IMR-90 (cell line): ENCODE results near the gene DLK2. TPM values are rescaled to one million over a fixed set of nuclear protein-coding genes. Genes with fewer than 3 reads are reported as not detected.

Experiments used
- ATAC-seq: fragments of 200-7000 bp; cut with Tn5 transposase; 2 replicates; pipeline ENCODE4 v1.9.1; 2020; ENCODE audit warnings: low read depth, mild to moderate bottlenecking, moderate library complexity
- BruUV-seq: library from RNA; stranded (reverse); fragments of 400-500 nt; replicated peaks from 2 replicates; lab custom pipeline; 2021; lab: Mats Ljungman, UMichigan
- CTCF ChIA-PET: fragments of 300-600 bp; formaldehyde crosslinking; extraction: SDS; loops from one replicate; lab custom pipeline; 2021; ENCODE audit warnings: antibody characterized with exemption; lab: Yijun Ruan, JAX
- POLR2A ChIA-PET: fragments of 300-600 bp; sonication (Branson Sonifier 250); formaldehyde crosslinking; loops from one replicate; lab custom pipeline; 2022; ENCODE audit warnings: antibody characterized with exemption; ENCODE audit not compliant: unreplicated experiment; lab: Charles Lee
- DNase-seq: peaks from one replicate; pipeline ENCODE4 v3.0.0; 2013
- H2AFZ ChIP-seq: replicated peaks from 2 replicates; pipeline ENCODE3; 2013; ENCODE audit warnings: low read length, mild to moderate bottlenecking; ENCODE audit not compliant: poor library complexity
- H2AK5ac ChIP-seq: 2 replicates; pipeline ENCODE4 v1.6.1; 2013; ENCODE audit warnings: low read depth, low read length, inconsistent platforms
- H2AK9ac ChIP-seq: replicated peaks from 2 replicates; pipeline ENCODE3; 2013; ENCODE audit warnings: mild to moderate bottlenecking, low read depth, low read length, moderate library complexity; ENCODE audit not compliant: poor library complexity
- H2BK120ac ChIP-seq: 2 replicates; pipeline ENCODE4 v1.6.1; 2013; ENCODE audit warnings: low read depth, low read length, inconsistent platforms
- H2BK15ac ChIP-seq: 3 replicates; pipeline ENCODE4 v1.6.1; 2013; ENCODE audit warnings: low read depth, low read length, inconsistent platforms
- H2BK20ac ChIP-seq: 2 replicates; pipeline ENCODE4 v1.6.1; 2013; ENCODE audit warnings: low read depth, mild to moderate bottlenecking, inconsistent platforms, low read length, moderate library complexity
- H2BK5ac ChIP-seq: 2 replicates; pipeline ENCODE4 v1.6.1; 2013; ENCODE audit warnings: mild to moderate bottlenecking, low read depth, low read length, inconsistent platforms; ENCODE audit not compliant: poor library complexity, severe bottlenecking
- H3K14ac ChIP-seq: replicated peaks from 2 replicates; pipeline ENCODE4 v1.6.1; 2013; ENCODE audit warnings: low read depth, low read length, inconsistent platforms
- H3K18ac ChIP-seq: 2 replicates; pipeline ENCODE4 v1.6.1; 2013; ENCODE audit warnings: low read depth, low read length, control low read depth
- H3K23ac ChIP-seq: 2 replicates; pipeline ENCODE4 v1.6.1; 2013; ENCODE audit warnings: low read depth, low read length, inconsistent platforms
- H3K27ac ChIP-seq: 2 replicates; pipeline ENCODE4 v1.5.1; 2013; ENCODE audit warnings: mild to moderate bottlenecking, control low read depth, low read length; ENCODE audit not compliant: insufficient read depth
- H3K27me3 ChIP-seq: 2 replicates; pipeline ENCODE4 v1.6.1; 2013; ENCODE audit warnings: low read length; ENCODE audit not compliant: control insufficient read depth, insufficient read depth
- H3K36me3 ChIP-seq: 2 replicates; pipeline ENCODE4 v1.6.1; 2013; ENCODE audit warnings: low read length, mixed read lengths; ENCODE audit not compliant: control insufficient read depth, insufficient read depth
- H3K4ac ChIP-seq: 2 replicates; pipeline ENCODE4 v1.6.1; 2013; ENCODE audit warnings: low read depth, low read length, inconsistent platforms
- H3K4me1 ChIP-seq: 2 replicates; pipeline ENCODE4 v1.6.1; 2013; ENCODE audit warnings: low read length, mixed read lengths; ENCODE audit not compliant: control insufficient read depth, insufficient read depth
- H3K4me2 ChIP-seq: 2 replicates; pipeline ENCODE4 v1.6.1; 2013; ENCODE audit warnings: low read depth, mild to moderate bottlenecking, control low read depth, low read length, moderate library complexity
- H3K4me3 ChIP-seq: 2 replicates; pipeline ENCODE4 v1.5.1; 2013; ENCODE audit warnings: low read depth, mild to moderate bottlenecking, control low read depth, low read length, moderate library complexity; ENCODE audit not compliant: insufficient read depth
- H3K56ac ChIP-seq: 2 replicates; pipeline ENCODE4 v1.6.1; 2013; ENCODE audit warnings: low read length, inconsistent platforms; ENCODE audit not compliant: insufficient read depth; ENCODE audit errors: extremely low read depth
- H3K79me1 ChIP-seq, 2 experiments: 2 replicates each; pipeline ENCODE4 v1.6.1; 2013; ENCODE audit warnings: low read length in 2 of 2, inconsistent platforms in 1 of 2, low read depth in 1 of 2
- H3K9ac ChIP-seq: 2 replicates; pipeline ENCODE4 v1.6.1; 2013; ENCODE audit warnings: low read depth, low read length, control low read depth
- H3K9me1 ChIP-seq: 2 replicates; pipeline ENCODE4 v1.6.1; 2013; ENCODE audit warnings: low read length, inconsistent platforms; ENCODE audit not compliant: insufficient read depth
- H3K9me3 ChIP-seq: 2 replicates; pipeline ENCODE4 v1.6.1; 2013; ENCODE audit warnings: low read length; ENCODE audit not compliant: control insufficient read depth, insufficient read depth
- H4K20me1 ChIP-seq: 2 replicates; pipeline ENCODE4 v1.6.1; 2013; ENCODE audit warnings: low read length, inconsistent platforms; ENCODE audit not compliant: insufficient read depth
- H4K5ac ChIP-seq: 2 replicates; pipeline ENCODE4 v1.6.1; 2013; ENCODE audit warnings: mild to moderate bottlenecking, low read depth, low read length, control low read depth
- H4K8ac ChIP-seq, 2 experiments: 2 replicates each; pipeline ENCODE4 v1.6.1; 2013; ENCODE audit warnings: low read depth in 2 of 2, low read length in 2 of 2, control low read depth in 1 of 2, inconsistent platforms in 1 of 2
- H4K91ac ChIP-seq: 2 replicates; pipeline ENCODE4 v1.6.1; 2013; ENCODE audit warnings: low read depth, low read length, inconsistent platforms; ENCODE audit not compliant: insufficient read depth
- BHLHE40 ChIP-seq: fragments of 150-350 bp; IDR thresholded peaks from 2 replicates; pipeline ENCODE4 v1.6.1; 2016; ENCODE audit warnings: mild to moderate bottlenecking, low read depth, low read length
- CHD1 ChIP-seq: IDR thresholded peaks from 2 replicates; pipeline ENCODE4 v1.6.1; 2012; ENCODE audit warnings: low read depth, low read length, improper control_type of control experiment
- FOS ChIP-seq: fragments of 150-350 bp; IDR thresholded peaks from 2 replicates; pipeline ENCODE4 v1.6.1; 2016; ENCODE audit warnings: low read depth, low read length
- MAFK ChIP-seq: IDR thresholded peaks from 2 replicates; pipeline ENCODE4 v1.6.1; 2012; ENCODE audit warnings: low read depth, low read length, improper control_type of control experiment
- MAZ ChIP-seq: IDR thresholded peaks from 2 replicates; pipeline ENCODE4 v1.6.1; 2012; ENCODE audit warnings: low read depth, mild to moderate bottlenecking, low read length, improper control_type of control experiment, moderate library complexity, borderline replicate concordance
- MXI1 ChIP-seq: IDR thresholded peaks from 2 replicates; pipeline ENCODE4 v1.6.1; 2012; ENCODE audit warnings: low read depth, mild to moderate bottlenecking, low read length, moderate library complexity, borderline replicate concordance
- NFE2L2 ChIP-seq: fragments of 150-350 bp; IDR thresholded peaks from 2 replicates; pipeline ENCODE4 v1.6.1; 2016; ENCODE audit warnings: low read depth, mild to moderate bottlenecking, low read length
- POLR2A ChIP-seq: IDR thresholded peaks from 2 replicates; pipeline ENCODE4 v1.6.1; 2012; ENCODE audit warnings: mild to moderate bottlenecking, low read depth, low read length
- RFX5 ChIP-seq: IDR thresholded peaks from 2 replicates; pipeline ENCODE4 v1.8.0; 2012; ENCODE audit warnings: low read depth, mild to moderate bottlenecking, low read length, moderate library complexity
- SMC3 ChIP-seq: fragments of 150-350 bp; IDR thresholded peaks from 2 replicates; pipeline ENCODE4 v1.6.1; 2016; ENCODE audit warnings: low read depth, mild to moderate bottlenecking, antibody characterized with exemption, low read length, moderate library complexity
- WGBS, 2 experiments: methylation state at CpG; one replicate each; pipeline versions ENCODE4 v1.1.5 to v1.1.7; 2013; ENCODE audit warnings: missing lambda C conversion rate in 2 of 2; ENCODE audit not compliant: insufficient read length in 1 of 2; ENCODE audit errors: extremely low coverage in 2 of 2; 5-methylcytosine and 5-hydroxymethylcytosine counted together
- dilution Hi-C: fragments of 300-500 bp; cut with HindIII; formaldehyde crosslinking; loops from one replicate; pipeline ENCODE4 v1.14.3; 2018; ENCODE audit warnings: low sequenced_read_pairs; ENCODE audit not compliant: unreplicated experiment
- in situ Hi-C: fragments of 300-500 bp; cut with MboI; formaldehyde crosslinking; loops from 3 replicates; pipeline ENCODE4 v1.14.3; 2019; ENCODE audit warnings: low sequenced_read_pairs, inconsistent platforms, mixed read lengths
- intact Hi-C: fragments of 100-400 bp; cut with micrococcal nuclease; formaldehyde crosslinking; loops from 2 replicates; pipeline ENCODE4 v1.10.0; 2022
- polyA plus RNA-seq, 3 experiments: library from polyadenylated mRNA; depleted of rRNA; stranded (reverse); fragments of >200 nt; gene quantifications; 2 replicates each; pipeline ENCODE4 v1.2.3, GENCODE V29; 2012; ENCODE audit warnings: low replicate concordance in 1 of 3
- total RNA-seq: library from RNA; depleted of rRNA; stranded (reverse); fragments of >200 nt; gene quantifications from 2 replicates; pipeline ENCODE4 v1.2.3, GENCODE V29; 2012
- TF ChIP-seq, protein P1 (sequence below): conservative IDR thresholded peaks from 2 replicates; pipeline ENCODE4 v1.5.1; 2012; ENCODE audit warnings: mild to moderate bottlenecking, low read depth, low read length, improper control_type of control experiment
- TF ChIP-seq, protein P2 (sequence below): fragments of 150-350 bp; IDR thresholded peaks from 2 replicates; pipeline ENCODE4 v1.6.1; 2016; ENCODE audit warnings: low read depth, mild to moderate bottlenecking, low read length, moderate library complexity, borderline replicate concordance
- TF ChIP-seq, protein P3 (sequence below): fragments of 150-350 bp; IDR thresholded peaks from 2 replicates; pipeline ENCODE4 v1.6.1; 2017; ENCODE audit warnings: mild to moderate bottlenecking, antibody characterized with exemption, low read length, low read depth

Gene DLK2
- total and polyA plus RNA-seq, 2 of the 4 experiments (the other 2 are of a cell fraction): 0.90 to 2.8 TPM

GRCh38 chr6:43402820-43403219 lies 52.5 kb downstream of the DLK2 start:
- Histone ChIP-seq H2BK120ac (no peak overlapping the region), H3K27ac (no peak overlapping the region), H3K18ac (no peak overlapping the region), H3K4me3 (no peak overlapping the region), H3K56ac (no peak overlapping the region), H3K4me1 (no peaks in the 10 kb centered on the region), H2AK5ac (no peak overlapping the region), H4K8ac (no peak overlapping the region), H3K36me3 (no peaks in the 10 kb centered on the region), H3K23ac (no peak overlapping the region), H3K4ac (no peak overlapping the region), H3K9me3 (no peaks in the 10 kb centered on the region), H3K14ac (no peak overlapping the region), H2BK20ac (no peak overlapping the region), H4K20me1 (no peaks in the 10 kb centered on the region), H3K9ac (no peak overlapping the region), H2AFZ (no peak overlapping the region), H3K79me1 (no peaks in the 10 kb centered on the region), H2BK5ac (no peak overlapping the region), H2AK9ac (no peak overlapping the region), H3K9me1 (no peaks in the 10 kb centered on the region), H2BK15ac (no peak overlapping the region), H4K91ac (no peak overlapping the region), H4K5ac (no peak overlapping the region), H3K27me3 (peaks cover 34% of the 10 kb centered on the region), H3K4me2 (no peak overlapping the region)
- BruUV-seq: no TSS peak
- no peak for TF ChIP-seq MAZ
- TF ChIP-seq MAFK: no peak
- TF ChIP-seq NFE2L2: no peak
- no peak for TF ChIP-seq MXI1
- no peak for TF ChIP-seq POLR2A
- TF ChIP-seq BHLHE40: no peak
- no peak for TF ChIP-seq SMC3
- no peak for TF ChIP-seq FOS
- TF ChIP-seq, protein P1, sequence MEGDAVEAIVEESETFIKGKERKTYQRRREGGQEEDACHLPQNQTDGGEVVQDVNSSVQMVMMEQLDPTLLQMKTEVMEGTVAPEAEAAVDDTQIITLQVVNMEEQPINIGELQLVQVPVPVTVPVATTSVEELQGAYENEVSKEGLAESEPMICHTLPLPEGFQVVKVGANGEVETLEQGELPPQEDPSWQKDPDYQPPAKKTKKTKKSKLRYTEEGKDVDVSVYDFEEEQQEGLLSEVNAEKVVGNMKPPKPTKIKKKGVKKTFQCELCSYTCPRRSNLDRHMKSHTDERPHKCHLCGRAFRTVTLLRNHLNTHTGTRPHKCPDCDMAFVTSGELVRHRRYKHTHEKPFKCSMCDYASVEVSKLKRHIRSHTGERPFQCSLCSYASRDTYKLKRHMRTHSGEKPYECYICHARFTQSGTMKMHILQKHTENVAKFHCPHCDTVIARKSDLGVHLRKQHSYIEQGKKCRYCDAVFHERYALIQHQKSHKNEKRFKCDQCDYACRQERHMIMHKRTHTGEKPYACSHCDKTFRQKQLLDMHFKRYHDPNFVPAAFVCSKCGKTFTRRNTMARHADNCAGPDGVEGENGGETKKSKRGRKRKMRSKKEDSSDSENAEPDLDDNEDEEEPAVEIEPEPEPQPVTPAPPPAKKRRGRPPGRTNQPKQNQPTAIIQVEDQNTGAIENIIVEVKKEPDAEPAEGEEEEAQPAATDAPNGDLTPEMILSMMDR: no peak
- TF ChIP-seq, protein P2, sequence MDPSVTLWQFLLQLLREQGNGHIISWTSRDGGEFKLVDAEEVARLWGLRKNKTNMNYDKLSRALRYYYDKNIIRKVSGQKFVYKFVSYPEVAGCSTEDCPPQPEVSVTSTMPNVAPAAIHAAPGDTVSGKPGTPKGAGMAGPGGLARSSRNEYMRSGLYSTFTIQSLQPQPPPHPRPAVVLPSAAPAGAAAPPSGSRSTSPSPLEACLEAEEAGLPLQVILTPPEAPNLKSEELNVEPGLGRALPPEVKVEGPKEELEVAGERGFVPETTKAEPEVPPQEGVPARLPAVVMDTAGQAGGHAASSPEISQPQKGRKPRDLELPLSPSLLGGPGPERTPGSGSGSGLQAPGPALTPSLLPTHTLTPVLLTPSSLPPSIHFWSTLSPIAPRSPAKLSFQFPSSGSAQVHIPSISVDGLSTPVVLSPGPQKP: no peak
- no peak for TF ChIP-seq RFX5
- TF ChIP-seq, protein P3, sequence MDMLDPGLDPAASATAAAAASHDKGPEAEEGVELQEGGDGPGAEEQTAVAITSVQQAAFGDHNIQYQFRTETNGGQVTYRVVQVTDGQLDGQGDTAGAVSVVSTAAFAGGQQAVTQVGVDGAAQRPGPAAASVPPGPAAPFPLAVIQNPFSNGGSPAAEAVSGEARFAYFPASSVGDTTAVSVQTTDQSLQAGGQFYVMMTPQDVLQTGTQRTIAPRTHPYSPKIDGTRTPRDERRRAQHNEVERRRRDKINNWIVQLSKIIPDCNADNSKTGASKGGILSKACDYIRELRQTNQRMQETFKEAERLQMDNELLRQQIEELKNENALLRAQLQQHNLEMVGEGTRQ: no peak
- no peak for TF ChIP-seq CHD1
- no peak for DNase-seq
- ChIA-PET POLR2A (no interaction called here), CTCF (interaction anchor here (0.7 kb wide), 1 partner anchor 19 kb away, joined by 3 read pairs; no protein-coding TSS in a partner anchor)
- in situ Hi-C loops: no loop called here
- no peak for ATAC-seq
- intact Hi-C loops: no loop called here
- WGBS, 2 experiments: no CpG with 5 or more reads among the region's 1 CpG
- dilution Hi-C loops: no loop called here
